Keratinocyte (primary cell): ENCODE results near the gene SCMH1.

Experiments
- CTCF ChIP-seq, 3 experiments: IDR thresholded peaks in 1 of 3; conservative IDR thresholded peaks in 1 of 3; optimal IDR thresholded peaks in 1 of 3; 2 replicates in 2 of 3; 3 replicates in 1 of 3; pipeline versions ENCODE3 to v1.5.1; 2011; ENCODE audit warnings: low read length in 3 of 3, mild to moderate bottlenecking in 3 of 3, moderate library complexity in 2 of 3, control low read depth in 1 of 3, inconsistent platforms in 1 of 3; ENCODE audit not compliant: insufficient read depth in 2 of 3; ENCODE audit errors: extremely low read depth in 1 of 3
- EZH2 ChIP-seq: IDR thresholded peaks from one replicate; pipeline ENCODE4 v1.6.1; 2012; ENCODE audit warnings: inconsistent platforms, mild to moderate bottlenecking, low read length, moderate library complexity

GRCh38 chr1:41103766-41104165 lies 138.3 kb downstream of the SCMH1 start:
- TF ChIP-seq CTCF (optimal IDR thresholded peaks at IDR 0.05 in 1 of 3, IDR thresholded peaks at IDR 0.05 in 1 of 3, conservative IDR thresholded peaks at IDR 0.05 in 1 of 3; ENCODE audit: extremely low read depth in 1 of 3, insufficient read depth in 2 of 3, low read length in 3 of 3) (no peak), EZH2 (no peak)
